22Rv1 (cell line): Measurements from ENCODE around the gene NOX3.
"Not testable (repeated sequence)": the region's sequence is repeated elsewhere in the genome, so short reads cannot be mapped to it uniquely, and the experiment has no call there.

ENCODE experiments used
- H3K27ac ChIP-seq: fragments of 450-650 bp; 2 replicates; pipeline ENCODE4 v1.5.1; 2017
- ZFX ChIP-seq: fragments of 450-650 bp; IDR thresholded peaks from 2 replicates; pipeline ENCODE4 v1.6.1; 2017; ENCODE audit warnings: antibody characterized with exemption, borderline replicate concordance
- TF ChIP-seq, protein P1 (sequence below): fragments of 450-650 bp; IDR thresholded peaks from 2 replicates; pipeline ENCODE4 v1.5.1; 2017; ENCODE audit warnings: mild to moderate bottlenecking

NOX3 gene

DNA sequence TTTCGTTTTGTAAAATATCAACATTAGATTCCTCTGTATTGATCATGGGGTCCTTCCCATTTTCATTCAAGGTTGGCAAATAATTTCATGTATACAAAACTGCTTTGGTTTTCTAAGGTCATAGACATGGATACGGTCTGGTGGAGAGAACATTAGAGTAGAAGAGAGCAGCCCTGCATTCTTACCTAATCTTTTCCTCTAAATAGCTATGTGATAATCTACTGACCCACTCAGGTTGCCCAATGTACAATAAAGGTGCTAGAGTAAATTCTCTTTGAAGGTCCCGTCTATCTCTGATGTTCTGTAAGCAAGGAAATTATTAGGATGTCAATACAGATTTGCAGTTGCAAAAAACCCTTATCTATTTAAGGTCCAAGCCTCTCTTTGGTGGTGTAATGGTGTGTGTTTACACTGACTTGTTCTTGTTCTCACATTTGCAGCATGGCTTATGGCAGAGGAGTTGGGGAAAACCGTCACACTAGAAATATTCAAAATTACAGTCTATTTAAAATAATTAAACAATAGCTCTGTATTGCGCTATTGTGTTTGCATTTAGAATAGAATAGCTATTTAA lies 31.2 kb upstream of the NOX3 start:
- no peak for TF ChIP-seq ZFX
- TF ChIP-seq, protein P1, sequence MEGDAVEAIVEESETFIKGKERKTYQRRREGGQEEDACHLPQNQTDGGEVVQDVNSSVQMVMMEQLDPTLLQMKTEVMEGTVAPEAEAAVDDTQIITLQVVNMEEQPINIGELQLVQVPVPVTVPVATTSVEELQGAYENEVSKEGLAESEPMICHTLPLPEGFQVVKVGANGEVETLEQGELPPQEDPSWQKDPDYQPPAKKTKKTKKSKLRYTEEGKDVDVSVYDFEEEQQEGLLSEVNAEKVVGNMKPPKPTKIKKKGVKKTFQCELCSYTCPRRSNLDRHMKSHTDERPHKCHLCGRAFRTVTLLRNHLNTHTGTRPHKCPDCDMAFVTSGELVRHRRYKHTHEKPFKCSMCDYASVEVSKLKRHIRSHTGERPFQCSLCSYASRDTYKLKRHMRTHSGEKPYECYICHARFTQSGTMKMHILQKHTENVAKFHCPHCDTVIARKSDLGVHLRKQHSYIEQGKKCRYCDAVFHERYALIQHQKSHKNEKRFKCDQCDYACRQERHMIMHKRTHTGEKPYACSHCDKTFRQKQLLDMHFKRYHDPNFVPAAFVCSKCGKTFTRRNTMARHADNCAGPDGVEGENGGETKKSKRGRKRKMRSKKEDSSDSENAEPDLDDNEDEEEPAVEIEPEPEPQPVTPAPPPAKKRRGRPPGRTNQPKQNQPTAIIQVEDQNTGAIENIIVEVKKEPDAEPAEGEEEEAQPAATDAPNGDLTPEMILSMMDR, result no peak
- H3K27ac ChIP-seq, result no peak overlapping the region

DNA sequence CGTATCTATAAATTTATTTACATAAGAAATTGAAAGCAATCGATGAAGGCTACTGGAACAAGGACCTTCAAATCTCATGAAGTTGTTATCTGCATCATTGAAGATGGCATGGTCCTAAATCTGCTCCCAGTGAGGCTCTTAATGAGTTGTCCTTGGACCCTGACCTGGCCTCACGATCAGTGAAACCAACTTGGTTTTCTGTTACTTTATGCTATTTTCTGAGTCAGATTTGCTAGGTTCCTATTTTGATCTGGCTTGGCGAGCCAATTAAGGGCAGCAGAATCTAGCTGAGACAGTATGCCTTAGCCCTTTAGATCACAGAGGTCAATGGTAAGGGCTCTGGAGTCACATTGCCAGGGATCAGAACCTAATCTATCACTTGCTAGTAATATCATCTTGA lies 30.1 kb upstream of the NOX3 start:
- no peak overlapping the region for H3K27ac ChIP-seq
- TF ChIP-seq, protein P1, result no peak
- TF ChIP-seq ZFX, result no peak

DNA sequence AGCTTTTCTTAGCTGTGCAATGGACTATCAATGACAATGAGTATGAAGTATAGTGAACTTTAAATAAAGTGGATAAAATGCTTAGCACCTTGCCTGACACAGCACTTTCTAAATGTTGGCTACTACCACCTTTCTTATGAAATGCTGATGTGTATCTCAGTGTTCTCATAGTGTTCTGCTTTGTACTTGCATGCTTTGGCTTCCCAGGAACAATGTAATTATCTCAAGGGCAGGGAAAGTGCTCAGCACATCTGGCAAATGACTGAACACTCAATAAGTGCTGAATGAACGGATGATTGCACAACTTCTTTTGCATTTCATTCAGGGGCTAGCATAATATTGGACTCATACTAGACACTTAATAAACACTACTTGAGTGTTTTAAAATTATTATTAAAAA lies 28.2 kb upstream of the NOX3 start:
- H3K27ac ChIP-seq, result no peak overlapping the region
- TF ChIP-seq ZFX, result no peak
- TF ChIP-seq, protein P1, result no peak

DNA sequence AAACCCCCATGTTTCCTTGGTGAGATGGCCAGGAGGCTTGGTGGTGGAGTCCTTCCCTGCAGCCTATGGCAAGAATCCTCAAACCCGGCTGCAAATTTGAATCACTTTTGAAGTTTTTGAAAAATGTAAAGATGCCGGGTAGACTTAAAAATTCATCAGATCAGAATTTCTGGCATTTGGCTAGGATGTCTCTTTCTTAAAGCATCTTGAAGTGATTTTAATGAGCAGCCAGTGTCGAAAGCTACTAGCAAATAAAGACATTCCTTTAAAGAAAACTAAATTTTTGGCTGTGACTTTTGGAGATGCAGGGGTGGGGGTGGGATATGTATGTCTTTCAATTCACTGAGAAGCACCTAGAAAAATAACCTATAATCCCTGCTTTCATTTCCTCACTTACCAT lies 25.6 kb upstream of the NOX3 start:
- TF ChIP-seq, protein P1, result no peak
- no peak for TF ChIP-seq ZFX
- no peak overlapping the region for H3K27ac ChIP-seq

DNA sequence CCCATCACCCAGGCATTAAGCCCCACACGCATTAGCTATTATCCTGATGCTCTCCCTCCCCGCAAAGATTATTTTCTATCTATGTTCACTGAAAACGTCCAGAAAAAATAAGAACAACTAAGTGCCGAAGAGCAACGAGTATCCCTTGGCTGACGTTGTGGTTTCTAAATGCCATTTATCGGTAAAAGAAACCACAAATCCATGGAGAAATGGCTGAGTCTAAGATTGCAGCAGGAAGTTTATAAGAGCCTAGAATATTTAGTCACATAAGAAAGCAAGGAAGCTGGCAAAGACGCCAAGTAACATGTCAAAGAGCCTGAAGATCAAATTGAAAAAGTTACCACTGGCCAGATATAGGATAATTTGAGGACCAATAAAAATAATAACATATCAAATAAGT lies 18.1 kb upstream of the NOX3 start:
- H3K27ac ChIP-seq, result no peak overlapping the region
- TF ChIP-seq, protein P1, result no peak
- no peak for TF ChIP-seq ZFX

DNA sequence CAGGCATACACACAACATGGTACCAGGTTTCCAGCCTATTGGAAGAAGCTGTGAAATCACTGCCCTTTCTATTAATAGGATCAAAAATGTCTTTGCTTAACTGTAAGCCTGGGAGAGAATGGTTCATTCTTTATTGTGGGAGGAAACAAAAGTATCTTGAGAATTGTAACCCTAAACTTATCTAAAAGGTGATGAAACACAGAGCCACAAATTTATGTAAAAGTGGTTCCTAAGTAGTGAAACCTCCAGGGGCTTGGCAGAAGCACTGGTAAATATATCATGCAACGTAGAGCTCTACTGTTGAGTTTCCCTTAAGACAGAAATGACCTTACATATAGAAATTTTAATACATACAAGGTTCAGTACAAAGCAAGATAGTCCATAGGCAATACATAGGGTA lies 17.2 kb upstream of the NOX3 start:
- no peak overlapping the region for H3K27ac ChIP-seq
- TF ChIP-seq, protein P1, result no peak
- TF ChIP-seq ZFX, result no peak

DNA sequence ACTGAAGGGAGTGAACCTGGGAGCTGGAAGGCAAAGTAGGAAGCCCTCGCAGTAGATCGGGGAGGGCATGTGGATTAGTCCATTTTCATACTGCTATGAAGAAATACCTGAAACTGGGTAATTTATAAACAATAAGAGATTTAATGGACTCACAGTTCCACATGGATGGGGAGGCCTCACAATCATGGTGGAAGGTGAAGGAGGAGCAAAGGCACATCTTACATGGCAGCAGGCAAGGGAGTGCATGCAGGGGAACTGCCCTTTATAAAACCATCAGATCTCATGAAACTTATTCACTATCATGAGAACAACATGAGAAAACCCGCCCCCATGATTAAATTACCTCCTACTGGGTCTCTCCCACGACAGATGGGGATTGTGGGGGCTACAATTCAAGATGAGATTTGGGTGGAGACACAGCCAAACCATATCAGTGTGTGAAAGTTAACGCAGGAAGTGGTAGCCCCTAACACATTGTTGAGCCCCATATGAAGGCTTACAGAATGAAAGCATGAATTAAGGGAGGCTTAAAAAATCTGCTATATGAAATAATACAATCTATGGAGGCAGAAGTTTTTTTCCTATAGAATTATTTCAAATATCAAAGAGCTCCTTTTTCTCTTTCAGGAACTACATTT lies 15.5 kb upstream of the NOX3 start:
- not testable (repeated sequence) for H3K27ac ChIP-seq

DNA sequence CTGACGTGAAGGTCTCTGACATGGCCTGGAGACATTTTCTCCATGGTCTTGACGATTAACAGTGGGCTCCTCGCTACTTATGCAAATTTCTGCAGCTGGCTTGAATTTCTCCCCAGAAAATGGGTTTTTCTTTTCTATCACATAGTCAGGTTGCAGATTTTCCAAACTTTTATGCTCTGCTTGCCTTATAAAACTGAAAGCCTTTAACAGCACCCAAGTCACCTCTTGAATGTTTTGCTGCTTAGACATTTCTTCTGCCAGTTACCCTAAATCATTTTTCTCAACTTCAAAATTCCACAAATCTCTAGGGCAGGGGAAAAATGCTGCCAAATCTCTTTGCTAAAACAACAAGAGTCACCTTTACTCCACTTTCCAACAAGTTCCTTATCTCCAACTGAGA lies 12.9 kb upstream of the NOX3 start:
- not testable (repeated sequence) for H3K27ac ChIP-seq
